Esophagus muscularis mucosa (tissue), 4 donors: Measurements from ENCODE around the gene STX3. TPM values are rescaled to one million over a fixed set of nuclear protein-coding genes. Genes with fewer than 3 reads are reported as not detected.

Source experiments
- DNase-seq: peaks from one replicate; pipeline ENCODE4 v3.0.0-alpha.2; 2017; ENCODE audit errors: extremely low spot score
- H3K27ac ChIP-seq, 4 donors: fragments of 200-600 bp; sonication (generic); replicated peaks in 1 of 4; 1 replicate in 3 of 4; 2 replicates in 1 of 4; pipeline ENCODE4 v1.5.1; 2016 to 2019; ENCODE audit warnings: mild to moderate bottlenecking in 1 of 4
- H3K27me3 ChIP-seq, 4 donors: fragments of 200-600 bp; sonication (generic); one replicate each; pipeline versions ENCODE4 v1.5.1 to v1.6.0; 2016 to 2019
- H3K36me3 ChIP-seq, 4 donors: fragments of 200-600 bp; sonication (generic); one replicate each; pipeline ENCODE4 v1.5.1; 2016 to 2019
- H3K4me1 ChIP-seq, 4 donors: fragments of 200-600 bp; sonication (generic); one replicate each; pipeline ENCODE4 v1.5.1; 2016 to 2019
- H3K4me3 ChIP-seq, 4 donors: fragments of 200-600 bp; sonication (generic); 1 replicate in 2 of 4; 2 replicates in 2 of 4; pipeline ENCODE4 v1.5.1; 2016 to 2019; ENCODE audit warnings: mild to moderate bottlenecking in 4 of 4, moderate library complexity in 1 of 4
- H3K9me3 ChIP-seq, 4 donors: fragments of 200-600 bp; sonication (generic); 1 replicate in 3 of 4; 2 replicates in 1 of 4; pipeline ENCODE4 v1.5.1; 2016 to 2019
- EP300 ChIP-seq: sonication (generic); formaldehyde crosslinking; IDR thresholded peaks from one replicate; pipeline ENCODE4 v1.6.1; 2017; ENCODE audit warnings: antibody characterized with exemption
- POLR2A ChIP-seq: fragments of 450-650 bp; IDR thresholded peaks from one replicate; pipeline ENCODE4 v1.6.1; 2017; ENCODE audit warnings: antibody characterized with exemption, moderate library complexity, mild to moderate bottlenecking, low read depth
- POLR2AphosphoS5 ChIP-seq, 2 donors: sonication (generic); formaldehyde crosslinking; IDR thresholded peaks; one replicate each; pipeline ENCODE4 v1.6.1; 2017; ENCODE audit warnings: antibody characterized with exemption in 2 of 2
- WGBS: methylation state at CpG from one replicate; pipeline ENCODE4 v1.1.5; 2018; 5-methylcytosine and 5-hydroxymethylcytosine counted together
- intact Hi-C: fragments of 100-400 bp; cut with DNase I; formaldehyde crosslinking; loops from one replicate; pipeline ENCODE4 v1.15.1; 2023
- total RNA-seq, 4 donors: library from RNA; depleted of rRNA; stranded (reverse); fragments of >200 nt; gene quantifications; one replicate each; pipeline versions ENCODE4 v1.1.0 to v1.2.1, GENCODE V29; 2016
- TF ChIP-seq, protein P1 (sequence below), 3 experiments: fragments of 200-600 bp in 2 of 3; fragments of 450-650 bp in 1 of 3; sonication (generic) in 2 of 3; IDR thresholded peaks; one replicate each; pipeline ENCODE4 v1.5.1; 2017 to 2019; ENCODE audit warnings: antibody characterized with exemption in 3 of 3, mild to moderate bottlenecking in 2 of 3, moderate library complexity in 1 of 3

Gene STX3
- total RNA-seq, 4 donors from 2014 or later = 16.3 to 24.0 (median 22.3) TPM

DNA sequence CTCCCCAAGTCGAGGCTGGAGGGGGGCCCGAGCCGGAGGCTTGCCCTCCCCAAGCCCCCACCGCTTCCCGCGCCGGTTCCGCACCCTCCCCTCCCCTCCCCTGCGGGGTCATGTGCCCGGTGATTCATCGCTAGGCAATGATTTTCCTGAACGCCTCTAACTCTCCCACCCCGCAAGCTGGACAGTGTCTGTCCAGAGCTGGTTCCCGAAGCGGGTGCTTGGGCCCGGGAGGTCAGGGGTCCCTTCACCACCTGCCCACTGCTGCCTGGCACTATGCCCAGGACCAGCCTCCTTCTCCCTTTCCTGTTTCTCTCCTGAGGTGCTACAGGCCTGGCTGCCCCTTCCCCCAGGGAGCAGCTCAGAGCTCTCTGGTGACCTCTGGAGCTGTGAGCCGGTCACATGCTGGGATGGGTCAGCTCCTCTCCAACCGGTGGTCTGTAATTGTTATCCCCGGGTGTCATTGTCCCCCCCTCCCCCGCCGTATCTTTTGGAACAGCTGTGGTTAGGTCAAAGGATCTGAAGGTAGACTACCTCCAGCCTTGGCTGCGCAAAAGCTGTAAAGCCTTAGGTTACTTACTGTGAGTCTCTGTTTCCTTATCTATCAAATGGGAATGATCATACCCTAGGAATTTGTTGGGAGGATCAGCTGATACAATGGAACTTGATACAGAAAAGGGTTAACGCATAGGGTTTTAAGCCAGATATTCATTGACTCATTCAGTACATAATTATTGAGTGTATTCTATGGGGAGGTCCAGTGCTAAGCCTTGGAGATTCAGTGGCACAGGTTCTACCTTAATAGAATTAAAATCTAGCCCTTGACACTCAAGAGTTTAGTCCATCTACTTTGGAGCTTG lies 753 bp downstream of the STX3 start:
- H3K27me3 ChIP-seq = no peaks in the 10 kb centered on the region
- peaks cover 0 to 5% (median 0%) of the 10 kb centered on the region in 4 donors for H3K36me3 ChIP-seq
- TF ChIP-seq, protein P1, sequence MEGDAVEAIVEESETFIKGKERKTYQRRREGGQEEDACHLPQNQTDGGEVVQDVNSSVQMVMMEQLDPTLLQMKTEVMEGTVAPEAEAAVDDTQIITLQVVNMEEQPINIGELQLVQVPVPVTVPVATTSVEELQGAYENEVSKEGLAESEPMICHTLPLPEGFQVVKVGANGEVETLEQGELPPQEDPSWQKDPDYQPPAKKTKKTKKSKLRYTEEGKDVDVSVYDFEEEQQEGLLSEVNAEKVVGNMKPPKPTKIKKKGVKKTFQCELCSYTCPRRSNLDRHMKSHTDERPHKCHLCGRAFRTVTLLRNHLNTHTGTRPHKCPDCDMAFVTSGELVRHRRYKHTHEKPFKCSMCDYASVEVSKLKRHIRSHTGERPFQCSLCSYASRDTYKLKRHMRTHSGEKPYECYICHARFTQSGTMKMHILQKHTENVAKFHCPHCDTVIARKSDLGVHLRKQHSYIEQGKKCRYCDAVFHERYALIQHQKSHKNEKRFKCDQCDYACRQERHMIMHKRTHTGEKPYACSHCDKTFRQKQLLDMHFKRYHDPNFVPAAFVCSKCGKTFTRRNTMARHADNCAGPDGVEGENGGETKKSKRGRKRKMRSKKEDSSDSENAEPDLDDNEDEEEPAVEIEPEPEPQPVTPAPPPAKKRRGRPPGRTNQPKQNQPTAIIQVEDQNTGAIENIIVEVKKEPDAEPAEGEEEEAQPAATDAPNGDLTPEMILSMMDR (IDR thresholded peaks at IDR 0.05) = no peak
- TF ChIP-seq POLR2AphosphoS5 (IDR thresholded peaks at IDR 0.05) (peak; percentile 60 to 70), EP300 (no peak)
- peak overlapping the region; percentile 81 to 98 (median 84) for H3K4me3 ChIP-seq
- peak; percentile 94 for DNase-seq
- intact Hi-C loops = loop anchor here (5.0 kb wide), 1 partner anchor 89 kb away; the partner anchor contains the start of gene PATL1
- peaks cover 13 to 43% (median 33%) of the 10 kb centered on the region in 4 donors for H3K4me1 ChIP-seq
- 20% methylated on average over 8 of the region's 23 CpGs for WGBS
- no peaks in the 10 kb centered on the region for H3K9me3 ChIP-seq
- peak overlapping the region; percentile 90 to 96 (median 94) for H3K27ac ChIP-seq

DNA sequence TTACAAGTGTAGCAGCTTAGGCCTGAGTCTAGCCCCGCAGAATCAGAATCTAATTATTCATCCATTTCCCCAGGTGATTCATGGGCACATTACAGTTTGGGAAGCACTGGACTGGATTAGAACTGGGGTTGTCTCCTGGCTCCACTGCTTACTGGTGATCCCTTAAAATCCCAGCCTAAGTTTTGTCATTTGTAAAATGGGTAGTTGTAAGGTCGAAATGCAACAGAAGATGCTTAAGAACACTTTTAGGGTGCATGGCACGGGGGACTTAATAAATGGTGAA lies 1.3 kb downstream of the STX3 start:
- no peak for DNase-seq
- TF ChIP-seq EP300 = no peak
- WGBS = 52% methylated on average over 3 of the region's 3 CpGs
- Histone ChIP-seq H3K4me1 (peaks cover 17 to 43% (median 33%) of the 10 kb centered on the region in 4 donors), H3K36me3 (peaks cover 0 to 9% (median 3%) of the 10 kb centered on the region in 4 donors), H3K4me3 (peak overlapping the region; percentile 81 to 98 (median 84)), H3K27me3 (no peaks in the 10 kb centered on the region), H3K9me3 (no peaks in the 10 kb centered on the region), H3K27ac (peak overlapping the region; percentile 90 to 96 (median 94))
- intact Hi-C loops = loop anchor here (5.0 kb wide), 1 partner anchor 89 kb away; the partner anchor contains the start of gene PATL1

DNA sequence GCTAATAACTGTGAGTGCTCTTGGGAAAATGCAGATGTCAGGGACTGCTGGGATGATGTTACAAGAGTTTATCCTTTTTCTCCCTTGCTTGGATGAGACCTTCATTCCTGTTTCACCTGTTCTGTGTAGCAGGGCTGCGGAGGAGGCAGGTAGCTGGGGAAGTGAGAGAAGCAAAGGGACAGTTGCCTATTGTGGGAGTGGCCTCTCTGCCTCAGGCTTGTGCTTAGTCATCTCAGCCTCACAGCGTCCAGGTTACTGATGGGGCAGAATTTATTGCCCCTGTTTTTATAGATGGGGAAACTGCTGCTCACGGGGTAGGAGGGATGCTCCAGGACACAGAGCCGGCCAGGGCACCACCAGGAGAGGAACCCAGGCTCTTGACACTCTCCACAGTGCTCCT lies 1.7 kb downstream of the STX3 start:
- peak overlapping the region in 2 of 4 donors; percentile 81 for H3K4me3 ChIP-seq
- 47% methylated on average over 2 of the region's 4 CpGs for WGBS
- H3K36me3 ChIP-seq = peaks cover 0 to 9% (median 3%) of the 10 kb centered on the region in 4 donors
- H3K27me3 ChIP-seq = no peaks in the 10 kb centered on the region
- intact Hi-C loops = loop anchor here (5.0 kb wide), 1 partner anchor 90 kb away; the partner anchor contains the start of gene PATL1
- TF ChIP-seq EP300 = no peak
- no peak for TF ChIP-seq POLR2AphosphoS5 (IDR thresholded peaks at IDR 0.05)
- no peak for TF ChIP-seq POLR2A
- TF ChIP-seq, protein P1 (IDR thresholded peaks at IDR 0.05) = no peak
- peak overlapping the region; percentile 90 to 96 (median 94) for H3K27ac ChIP-seq
- no peak for DNase-seq
- H3K9me3 ChIP-seq = no peaks in the 10 kb centered on the region
- peaks cover 20 to 43% (median 33%) of the 10 kb centered on the region in 4 donors for H3K4me1 ChIP-seq

DNA sequence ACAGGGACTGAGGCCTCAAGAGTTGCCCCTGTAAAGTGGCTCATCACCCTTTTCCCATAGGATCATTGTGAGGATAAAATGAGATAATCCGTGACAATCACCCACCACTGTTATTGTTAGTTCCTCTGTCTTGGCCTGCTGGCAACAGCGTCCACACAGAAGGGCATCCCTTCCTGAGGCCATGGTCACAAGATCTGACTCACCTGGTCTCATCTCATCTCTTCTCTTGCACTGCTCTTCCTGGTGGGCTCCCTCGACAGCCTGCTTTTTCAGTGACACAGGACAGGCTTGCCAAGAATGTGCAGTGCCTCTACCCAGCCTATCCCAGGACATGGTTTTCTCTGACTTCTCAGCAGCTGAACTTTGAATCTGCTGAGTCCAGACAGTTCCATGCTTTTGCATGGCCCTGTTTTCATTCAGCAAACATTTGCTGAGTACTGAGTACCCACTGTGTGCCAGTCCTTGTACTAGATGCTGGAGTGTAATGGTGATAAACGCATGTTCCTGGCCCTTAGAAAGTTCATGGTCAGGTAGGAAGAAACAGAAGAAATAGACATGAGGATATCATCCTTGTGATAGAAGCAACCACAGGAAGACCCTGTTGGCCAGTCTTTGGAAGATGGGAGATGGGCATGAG lies 3.3 kb downstream of the STX3 start:
- Histone ChIP-seq H3K4me1 (peaks cover 25 to 42% (median 36%) of the 10 kb centered on the region in 4 donors), H3K27ac (no peak overlapping the region), H3K27me3 (no peaks in the 10 kb centered on the region), H3K9me3 (no peaks in the 10 kb centered on the region), H3K4me3 (no peak overlapping the region), H3K36me3 (peaks cover 0 to 9% (median 3%) of the 10 kb centered on the region in 4 donors)
- TF ChIP-seq POLR2A (no peak), EP300 (no peak), POLR2AphosphoS5 (IDR thresholded peaks at IDR 0.05) (no peak)
- TF ChIP-seq, protein P1 (IDR thresholded peaks at IDR 0.05) = no peak
- DNase-seq = no peak
- intact Hi-C loops = loop anchor here (5.0 kb wide), 1 partner anchor 91 kb away; the partner anchor contains the start of gene PATL1
- WGBS = 86% methylated on average over 4 of the region's 4 CpGs

DNA sequence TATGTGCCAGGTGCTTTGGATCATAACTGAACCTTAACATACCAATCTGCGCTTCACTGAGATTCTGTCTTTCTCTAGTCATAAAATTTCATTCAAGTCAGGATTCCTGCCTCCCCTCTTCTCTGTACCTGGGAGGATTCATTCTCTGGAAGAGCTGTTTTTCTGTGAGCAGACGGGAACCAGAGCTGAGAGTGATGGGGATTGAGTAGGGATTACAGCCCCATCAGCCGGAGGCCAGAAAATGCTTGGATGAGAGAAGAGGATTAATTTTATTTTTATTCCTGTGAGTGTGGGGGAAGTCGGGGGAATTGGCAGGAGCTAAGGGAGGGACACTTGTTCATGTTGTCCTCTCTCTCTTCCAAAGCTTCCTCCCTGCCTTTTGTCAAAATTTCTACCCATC lies 4.7 kb downstream of the STX3 start:
- 35% methylated on average over 4 of the region's 4 CpGs for WGBS
- H3K27me3 ChIP-seq = no peaks in the 10 kb centered on the region
- no peak for TF ChIP-seq POLR2AphosphoS5 (IDR thresholded peaks at IDR 0.05)
- no peak for TF ChIP-seq EP300
- TF ChIP-seq, protein P1 (IDR thresholded peaks at IDR 0.05) = no peak
- TF ChIP-seq POLR2A = no peak
- H3K27ac ChIP-seq = no peak overlapping the region
- no peak overlapping the region for H3K4me3 ChIP-seq
- intact Hi-C loops = loop anchor here (5.0 kb wide), 1 partner anchor 93 kb away; the partner anchor contains the start of gene PATL1
- peaks cover 0 to 9% (median 3%) of the 10 kb centered on the region in 4 donors for H3K36me3 ChIP-seq
- no peak for DNase-seq
- peaks cover 25 to 33% (median 31%) of the 10 kb centered on the region in 4 donors for H3K4me1 ChIP-seq
- no peaks in the 10 kb centered on the region for H3K9me3 ChIP-seq
